ENCODE measurements around the gene CHMP4B.

Gene CHMP4B

GRCh38 chr20:33852626-33853506, 41.7 kb downstream of the CHMP4B start:
- no peak overlapping the region for H3K4me3 Mint-ChIP-seq
- TF ChIP-seq CTCF (IDR thresholded peaks at IDR 0.05; ENCODE audit: unreplicated experiment in 3 of 3) = no peak
- no peaks in the 10 kb centered on the region for H3K9me3 Mint-ChIP-seq
- H3K36me3 Mint-ChIP-seq (ENCODE audit: low read depth) = peaks cover 73% of the 10 kb centered on the region
- H3K4me1 Mint-ChIP-seq = no peaks in the 10 kb centered on the region
- no peaks in the 10 kb centered on the region for H3K27me3 Mint-ChIP-seq (ENCODE audit: low read depth)
- H3K27ac Mint-ChIP-seq = no peak overlapping the region

- H3K36me3 Mint-ChIP-seq (ENCODE audit: low read depth) = peaks cover 74% of the 10 kb centered on the region
- H3K4me1 Mint-ChIP-seq = no peaks in the 10 kb centered on the region
- H3K27ac Mint-ChIP-seq = no peak overlapping the region
- no peak for TF ChIP-seq CTCF (IDR thresholded peaks at IDR 0.05; ENCODE audit: unreplicated experiment in 3 of 3)
- H3K9me3 Mint-ChIP-seq = no peaks in the 10 kb centered on the region
- H3K4me3 Mint-ChIP-seq = no peak overlapping the region
- no peaks in the 10 kb centered on the region for H3K27me3 Mint-ChIP-seq (ENCODE audit: low read depth)
Measured at GRCh38 chr20:33853507-33853813, 42.3 kb downstream of the CHMP4B start.

GRCh38 chr20:33857722-33858563, 46.8 kb downstream of the CHMP4B start:
- Mint-ChIP-seq H3K27ac (no peak overlapping the region), H3K36me3 (ENCODE audit: low read depth) (peaks cover 36% of the 10 kb centered on the region), H3K27me3 (ENCODE audit: low read depth) (peaks cover 4% of the 10 kb centered on the region), H3K9me3 (no peaks in the 10 kb centered on the region), H3K4me1 (peaks cover under 1% of the 10 kb centered on the region), H3K4me3 (no peak overlapping the region)
- TF ChIP-seq CTCF (IDR thresholded peaks at IDR 0.05; ENCODE audit: unreplicated experiment in 3 of 3) = no peak

- H3K27ac Mint-ChIP-seq = no peak overlapping the region
- no peak for TF ChIP-seq CTCF (IDR thresholded peaks at IDR 0.05; ENCODE audit: unreplicated experiment in 3 of 3)
Measured at GRCh38 chr20:33858666-33859065, 47.5 kb downstream of the CHMP4B start.

GRCh38 chr20:33859157-33859695, 48.1 kb downstream of the CHMP4B start:
- TF ChIP-seq CTCF (IDR thresholded peaks at IDR 0.05; ENCODE audit: unreplicated experiment in 3 of 3) = no peak

More at GRCh38 chr20:33858666-33859065, 47.5 kb downstream of the CHMP4B start:
- Mint-ChIP-seq H3K36me3 (ENCODE audit: low read depth) (peaks cover 32% of the 10 kb centered on the region), H3K9me3 (no peaks in the 10 kb centered on the region), H3K27me3 (ENCODE audit: low read depth) (peaks cover 4% of the 10 kb centered on the region), H3K4me3 (no peak overlapping the region), H3K4me1 (peaks cover 8% of the 10 kb centered on the region)

More at GRCh38 chr20:33859157-33859695, 48.1 kb downstream of the CHMP4B start:
- no peak overlapping the region for H3K4me3 Mint-ChIP-seq
- peaks cover 11% of the 10 kb centered on the region for H3K4me1 Mint-ChIP-seq
- peaks cover 4% of the 10 kb centered on the region for H3K27me3 Mint-ChIP-seq (ENCODE audit: low read depth)
- peak overlapping the region in 2 of 3 experiments; percentile 20 to 60 for H3K27ac Mint-ChIP-seq
- H3K9me3 Mint-ChIP-seq = no peaks in the 10 kb centered on the region
- peaks cover 27% of the 10 kb centered on the region for H3K36me3 Mint-ChIP-seq (ENCODE audit: low read depth)

All from nephron (organoid).